Chondrocyte (in vitro differentiated cells): ENCODE measurements around the gene UTS2B. TPM values are rescaled to one million over a fixed set of nuclear protein-coding genes. Genes with fewer than 3 reads are reported as not detected.

Experiments used
- DNase-seq: peaks from one replicate; pipeline ENCODE4 v3.0.0; 2021; ENCODE audit warnings: mixed read lengths, low spot score
- H3K27ac Mint-ChIP-seq: one replicate; pipeline ENCODE4 v1.8.0; 2021; ENCODE audit warnings: mild to moderate bottlenecking, moderate library complexity, mixed read lengths; ENCODE audit not compliant: unreplicated experiment
- H3K27me3 Mint-ChIP-seq: 2 replicates; pipeline ENCODE4 v1.8.0; 2021; ENCODE audit warnings: low read depth, mixed read lengths
- H3K36me3 Mint-ChIP-seq: 2 replicates; pipeline ENCODE4 v1.8.0; 2021; ENCODE audit warnings: low read depth, mixed read lengths
- H3K4me1 Mint-ChIP-seq: 2 replicates; pipeline ENCODE4 v1.8.0; 2021; ENCODE audit warnings: low read depth, mild to moderate bottlenecking, mixed read lengths
- H3K4me3 Mint-ChIP-seq: one replicate; pipeline ENCODE4 v1.8.0; 2021; ENCODE audit warnings: mild to moderate bottlenecking, moderate library complexity, mixed read lengths; ENCODE audit not compliant: unreplicated experiment
- H3K9me3 Mint-ChIP-seq: 2 replicates; pipeline ENCODE4 v1.8.0; 2021; ENCODE audit warnings: low read depth, mixed read lengths
- total RNA-seq: library from RNA; stranded (reverse); gene quantifications from 3 replicates; pipeline ENCODE4 v1.2.1, GENCODE V29; 2021
- TF ChIP-seq, protein P1 (sequence below): fragments of 200-600 bp; sonication (generic); IDR thresholded peaks from 2 replicates; pipeline ENCODE4 v1.5.0; 2021; ENCODE audit warnings: antibody characterized with exemption, mild to moderate bottlenecking, moderate library complexity

Gene UTS2B
- total RNA-seq, 1 donor from 2014 or later = 0.17 TPM

DNA sequence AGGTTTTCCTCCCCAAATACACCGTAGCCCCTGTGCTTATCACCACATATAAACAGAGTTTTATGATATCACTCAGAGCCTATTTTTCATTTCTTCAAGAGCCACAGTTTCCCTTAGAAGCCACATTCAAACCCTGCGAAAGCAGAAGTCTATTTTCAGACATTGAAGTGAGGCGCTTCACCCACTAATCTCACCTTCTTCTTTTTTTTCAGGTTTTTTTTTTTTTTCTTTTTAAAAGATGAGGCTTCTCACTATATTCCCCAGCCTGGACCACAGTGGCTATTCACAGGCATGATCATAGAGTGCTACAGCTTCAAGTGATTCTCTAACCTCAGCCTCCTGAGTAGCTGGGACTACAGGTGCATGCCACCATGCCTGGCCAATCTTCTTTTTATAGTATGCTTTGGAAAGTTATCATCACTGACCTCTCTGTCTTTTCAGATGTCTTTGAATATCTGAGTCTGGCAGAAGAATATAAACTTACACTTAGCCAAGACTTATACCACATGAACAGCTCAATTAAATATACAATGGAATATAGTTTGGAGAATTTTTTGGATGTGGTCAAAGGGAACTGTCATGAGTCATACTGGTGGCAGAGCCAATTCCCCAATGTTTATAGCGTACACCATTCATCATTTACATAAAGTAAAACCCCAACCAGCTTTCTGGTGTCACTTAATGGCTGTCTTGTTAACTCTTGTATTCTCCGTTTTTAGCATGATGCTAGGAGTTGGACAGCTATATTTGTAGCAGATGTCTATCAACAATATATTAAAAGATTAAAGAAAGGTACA is 60.8 kb downstream of the UTS2B start:
- Mint-ChIP-seq H3K27me3 (peaks cover 5% of the 10 kb centered on the region), H3K4me3 (no peak overlapping the region), H3K27ac (no peak overlapping the region), H3K4me1 (no peaks in the 10 kb centered on the region), H3K9me3 (no peaks in the 10 kb centered on the region), H3K36me3 (no peaks in the 10 kb centered on the region)
- DNase-seq = no peak
- TF ChIP-seq, protein P1, sequence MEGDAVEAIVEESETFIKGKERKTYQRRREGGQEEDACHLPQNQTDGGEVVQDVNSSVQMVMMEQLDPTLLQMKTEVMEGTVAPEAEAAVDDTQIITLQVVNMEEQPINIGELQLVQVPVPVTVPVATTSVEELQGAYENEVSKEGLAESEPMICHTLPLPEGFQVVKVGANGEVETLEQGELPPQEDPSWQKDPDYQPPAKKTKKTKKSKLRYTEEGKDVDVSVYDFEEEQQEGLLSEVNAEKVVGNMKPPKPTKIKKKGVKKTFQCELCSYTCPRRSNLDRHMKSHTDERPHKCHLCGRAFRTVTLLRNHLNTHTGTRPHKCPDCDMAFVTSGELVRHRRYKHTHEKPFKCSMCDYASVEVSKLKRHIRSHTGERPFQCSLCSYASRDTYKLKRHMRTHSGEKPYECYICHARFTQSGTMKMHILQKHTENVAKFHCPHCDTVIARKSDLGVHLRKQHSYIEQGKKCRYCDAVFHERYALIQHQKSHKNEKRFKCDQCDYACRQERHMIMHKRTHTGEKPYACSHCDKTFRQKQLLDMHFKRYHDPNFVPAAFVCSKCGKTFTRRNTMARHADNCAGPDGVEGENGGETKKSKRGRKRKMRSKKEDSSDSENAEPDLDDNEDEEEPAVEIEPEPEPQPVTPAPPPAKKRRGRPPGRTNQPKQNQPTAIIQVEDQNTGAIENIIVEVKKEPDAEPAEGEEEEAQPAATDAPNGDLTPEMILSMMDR = no peak

DNA sequence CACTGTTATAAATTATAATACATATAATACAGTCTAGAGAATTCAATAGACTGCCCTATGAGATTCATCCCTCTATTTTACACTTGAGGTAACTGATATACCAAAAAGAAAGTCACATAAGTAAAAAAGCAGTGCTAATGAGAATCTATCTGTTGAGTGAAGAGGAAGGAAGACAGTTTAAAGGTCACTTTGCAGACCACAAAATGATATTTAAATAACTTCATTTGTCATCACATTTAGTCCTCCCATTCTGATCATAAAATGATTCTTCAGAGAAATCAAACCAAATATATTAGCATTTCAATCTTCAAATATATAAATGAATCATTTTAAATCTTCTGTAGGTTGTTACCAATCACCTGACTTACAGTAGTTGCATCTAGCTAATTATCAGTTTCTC is 61.6 kb downstream of the UTS2B start:
- Mint-ChIP-seq H3K27me3 (peaks cover 5% of the 10 kb centered on the region), H3K36me3 (no peaks in the 10 kb centered on the region)

DNA sequence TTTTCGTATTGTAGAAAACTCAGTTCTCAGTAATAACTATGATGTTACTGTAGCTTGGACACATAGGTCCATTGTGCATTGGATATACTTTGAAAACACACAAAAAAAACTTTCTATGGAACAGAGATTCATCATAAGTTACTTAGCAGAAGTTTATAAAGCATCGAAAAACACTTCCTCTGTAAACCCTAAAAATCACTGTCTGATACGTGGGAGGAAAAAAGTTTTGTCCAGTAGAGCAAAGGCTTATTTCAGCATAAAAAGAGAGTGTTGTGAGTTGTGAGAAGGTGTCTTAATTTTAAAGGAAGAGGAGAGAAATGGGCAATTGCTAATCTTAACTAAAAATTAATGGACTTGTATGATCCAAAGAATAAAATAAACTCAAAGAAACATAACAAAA is 66.5 kb downstream of the UTS2B start:
- DNase-seq = no peak
- Mint-ChIP-seq H3K4me3 (no peak overlapping the region), H3K4me1 (no peaks in the 10 kb centered on the region), H3K27ac (no peak overlapping the region), H3K36me3 (no peaks in the 10 kb centered on the region), H3K27me3 (no peaks in the 10 kb centered on the region), H3K9me3 (no peaks in the 10 kb centered on the region)
- TF ChIP-seq, protein P1 = no peak

More for the DNA sequence above, 61.6 kb downstream of the UTS2B start:
- Mint-ChIP-seq H3K27ac (no peak overlapping the region), H3K9me3 (no peaks in the 10 kb centered on the region), H3K4me3 (no peak overlapping the region), H3K4me1 (no peaks in the 10 kb centered on the region)
- DNase-seq = no peak
- TF ChIP-seq, protein P1 = no peak

DNA sequence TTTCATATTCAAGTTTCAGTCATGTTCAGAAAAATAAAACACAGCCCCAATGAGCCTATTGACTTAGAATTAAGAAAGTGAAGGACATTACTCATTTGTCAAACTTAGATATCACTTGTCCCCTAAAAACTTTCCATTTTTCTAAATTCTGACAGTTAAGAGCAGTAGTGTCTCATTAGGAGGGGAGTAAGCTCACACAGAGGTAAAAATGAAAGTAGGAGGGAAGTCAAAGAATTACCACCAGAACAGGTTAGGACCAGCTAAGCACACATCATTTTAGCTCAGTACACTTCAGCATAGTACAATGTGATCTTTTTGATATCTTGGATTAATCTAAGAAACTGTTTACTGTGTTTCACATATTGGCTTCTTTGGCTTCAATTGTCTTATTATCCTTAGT is 67.0 kb downstream of the UTS2B start:
- no peak overlapping the region for H3K27ac Mint-ChIP-seq
- no peaks in the 10 kb centered on the region for H3K27me3 Mint-ChIP-seq
- no peaks in the 10 kb centered on the region for H3K9me3 Mint-ChIP-seq
- H3K4me3 Mint-ChIP-seq = no peak overlapping the region
- TF ChIP-seq, protein P1 = no peak
- no peak for DNase-seq
- no peaks in the 10 kb centered on the region for H3K4me1 Mint-ChIP-seq
- H3K36me3 Mint-ChIP-seq = no peaks in the 10 kb centered on the region

DNA sequence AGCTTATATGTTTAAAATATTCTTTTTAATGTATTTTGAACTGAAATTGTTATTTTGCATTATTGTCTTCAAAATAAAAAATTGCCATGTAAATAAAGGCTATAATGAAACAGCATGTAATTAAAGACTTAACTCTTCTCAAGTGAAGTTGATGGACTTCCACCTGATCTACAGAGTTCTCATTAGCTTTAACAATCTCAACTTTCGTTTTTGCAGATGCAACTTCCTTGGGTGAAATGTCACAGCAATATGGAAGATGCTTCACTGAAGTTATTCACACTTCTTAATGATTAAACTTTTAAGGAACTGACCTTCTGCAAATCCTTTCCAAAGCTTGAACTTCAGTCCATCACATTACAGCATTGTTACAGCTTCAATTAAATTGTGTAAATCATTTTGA is 67.7 kb downstream of the UTS2B start:
- TF ChIP-seq, protein P1 = no peak
- H3K4me1 Mint-ChIP-seq = no peaks in the 10 kb centered on the region
- no peaks in the 10 kb centered on the region for H3K9me3 Mint-ChIP-seq
- H3K27me3 Mint-ChIP-seq = no peaks in the 10 kb centered on the region
- DNase-seq = no peak
- no peaks in the 10 kb centered on the region for H3K36me3 Mint-ChIP-seq
- no peak overlapping the region for H3K27ac Mint-ChIP-seq
- H3K4me3 Mint-ChIP-seq = no peak overlapping the region
